Activated CD8-positive, alpha-beta memory T cell treated with anti-CD3 and anti-CD28 coated beads, Interleukin-2, amount 50 U/mL, for 1 hour (primary cell): ENCODE data around the gene TVP23C.

Experiments
- DNase-seq: peaks from one replicate; pipeline ENCODE4 v3.0.0-alpha.2; 2020; ENCODE audit errors: extremely low read depth

TVP23C gene

DNA sequence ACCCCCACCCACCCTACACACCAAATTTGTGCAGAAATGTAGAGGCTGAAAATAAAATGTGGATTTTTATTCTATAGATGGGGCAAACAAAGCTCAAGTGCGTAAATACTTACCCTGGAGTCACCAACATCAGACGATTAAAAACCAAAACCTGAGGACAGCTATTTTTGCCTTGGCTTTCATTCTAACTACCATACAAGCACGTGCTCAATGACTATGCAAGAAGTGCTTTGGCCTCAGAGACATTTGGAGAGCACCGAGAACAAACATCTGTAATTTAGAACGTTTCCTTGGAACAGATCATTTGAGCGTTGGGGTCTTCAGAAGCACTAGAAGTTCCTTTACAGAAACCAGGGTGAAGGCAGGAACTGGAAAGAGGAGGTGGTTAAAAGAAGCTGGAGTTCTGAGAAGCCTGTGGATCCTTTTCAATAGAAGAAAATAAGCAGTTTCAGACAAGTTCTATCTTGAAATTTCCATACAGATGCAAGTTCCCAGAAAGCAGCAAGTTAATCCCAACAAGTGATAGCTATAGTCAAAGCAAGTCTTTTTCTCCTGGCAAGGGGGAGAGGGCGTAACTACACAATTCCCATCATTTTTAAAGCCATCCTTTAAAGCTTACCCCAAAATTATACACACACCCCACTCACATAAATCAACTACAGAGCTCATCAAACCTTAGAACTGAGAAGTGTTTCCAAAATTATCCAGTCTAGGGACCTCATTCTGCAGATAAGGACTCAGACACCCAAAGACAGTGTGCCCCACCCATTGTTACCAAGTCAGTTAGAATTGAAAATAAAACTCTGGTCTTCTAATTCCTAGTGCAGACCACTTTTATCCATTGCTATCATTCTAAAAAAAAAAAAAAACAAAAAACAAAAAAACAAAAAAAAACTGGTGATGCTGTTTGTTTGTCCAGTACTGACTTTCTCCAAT lies 66.3 kb downstream of the TVP23C start:
- DNase-seq: no peak

DNA sequence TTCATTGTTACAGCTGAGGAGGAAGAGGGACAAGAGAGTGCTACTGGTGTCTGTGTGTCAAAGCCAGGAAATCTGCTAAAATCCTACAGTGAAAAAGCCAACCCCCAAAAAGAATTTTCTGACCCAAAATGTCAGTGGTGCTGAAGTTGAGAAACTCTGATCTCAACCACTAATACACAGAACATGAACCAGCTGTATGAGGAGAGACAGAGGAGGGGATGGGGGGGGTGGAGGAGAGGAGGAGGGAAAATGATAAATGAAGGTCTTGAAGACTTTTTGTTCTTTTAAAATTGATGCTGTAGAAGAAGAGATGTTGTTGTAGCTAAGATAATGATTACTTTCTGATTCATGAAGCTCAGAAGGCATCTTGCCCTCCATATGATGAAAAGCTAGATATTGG lies 68.5 kb downstream of the TVP23C start:
- no peak for DNase-seq

GRCh38 chr17:15493693-15494035 lies 69.6 kb downstream of the TVP23C start:
- no peak for DNase-seq

DNA sequence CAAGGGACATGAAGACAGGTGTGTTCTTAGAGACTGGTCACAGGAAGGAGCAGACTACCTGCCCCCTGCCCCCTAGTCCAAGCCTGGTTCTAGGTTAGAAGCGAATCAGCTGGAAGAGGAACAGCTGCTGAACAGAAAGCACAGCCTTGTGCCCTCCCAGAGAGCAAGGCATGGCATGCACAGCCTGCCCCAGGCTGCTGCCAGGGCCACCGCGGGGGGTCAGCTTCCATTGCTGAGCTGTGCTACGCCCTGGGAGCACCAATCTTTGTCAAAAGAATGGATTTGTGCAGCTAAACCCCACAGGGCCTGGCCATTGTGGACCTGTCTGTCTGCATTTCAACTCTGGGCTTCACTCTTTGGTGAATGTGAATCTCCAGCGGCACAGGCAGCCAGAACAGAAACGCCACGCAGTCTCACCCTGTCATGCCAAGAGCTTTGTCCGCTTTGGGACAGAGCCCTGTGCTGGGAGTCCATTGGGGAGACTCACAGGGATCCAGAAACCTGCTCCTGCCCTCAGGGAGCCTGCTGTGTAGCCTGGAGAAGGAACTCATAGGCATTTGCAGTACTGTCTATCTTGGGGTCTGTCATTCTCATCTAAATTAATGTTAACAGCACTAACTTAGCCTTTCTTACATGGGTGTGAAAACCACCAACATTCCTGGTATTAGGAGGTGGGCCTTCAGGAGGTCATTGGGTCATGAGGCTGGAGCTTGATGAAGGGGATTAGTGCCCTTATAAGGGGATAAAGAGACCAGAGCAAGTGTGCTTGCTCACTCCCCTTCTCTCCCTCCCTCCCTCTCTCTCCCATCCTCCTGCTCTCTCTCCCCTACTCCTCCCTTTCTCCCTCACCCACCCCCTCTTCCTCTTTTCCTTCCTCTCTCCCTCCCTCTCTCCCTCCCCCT lies 70.2 kb downstream of the TVP23C start:
- no peak for DNase-seq

DNA sequence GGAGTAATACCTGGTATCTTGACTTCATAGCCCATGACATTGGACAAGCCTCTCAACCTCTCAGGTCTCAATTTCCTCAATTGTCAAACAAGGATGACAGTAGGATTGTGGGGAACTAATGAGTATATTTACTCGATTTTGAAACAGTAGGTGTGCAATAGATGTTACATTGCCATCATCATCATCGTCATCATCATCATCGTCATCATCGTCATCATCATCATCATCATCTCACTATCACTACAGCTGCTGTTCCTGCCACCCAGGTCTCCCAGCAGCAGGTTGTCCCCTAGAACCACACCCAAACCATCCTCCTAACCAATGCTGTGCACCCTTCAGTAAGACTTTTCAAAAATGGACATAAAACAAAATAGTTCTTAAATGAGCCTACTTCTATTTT lies 71.1 kb downstream of the TVP23C start:
- DNase-seq: no peak

- DNase-seq: no peak
Observed at GRCh38 chr17:15490634-15491261, 72.5 kb downstream of the TVP23C start.

GRCh38 chr17:15488557-15488956 lies 74.7 kb downstream of the TVP23C start:
- no peak for DNase-seq

DNA sequence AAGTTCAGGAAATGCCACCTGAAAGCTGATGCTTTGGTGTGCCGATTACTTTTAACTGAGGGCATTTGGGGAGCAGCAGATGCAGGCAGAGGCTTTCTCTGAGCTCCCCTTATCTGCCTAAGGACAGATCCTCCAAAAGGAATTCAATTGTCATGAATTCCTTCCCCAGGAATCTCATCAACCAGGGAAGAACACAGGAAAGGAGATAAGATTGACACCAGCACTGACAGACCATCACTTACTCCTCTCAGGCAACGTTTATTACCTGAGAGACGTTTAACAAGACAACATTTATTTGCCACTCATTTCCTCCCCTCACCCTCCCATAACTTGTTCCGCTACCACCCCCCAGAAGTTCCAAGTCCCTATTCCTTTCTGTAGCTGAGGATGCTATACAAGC lies 78.2 kb downstream of the TVP23C start:
- no peak for DNase-seq

- no peak for DNase-seq
Observed at GRCh38 chr17:15483431-15483830, 79.9 kb downstream of the TVP23C start.

DNA sequence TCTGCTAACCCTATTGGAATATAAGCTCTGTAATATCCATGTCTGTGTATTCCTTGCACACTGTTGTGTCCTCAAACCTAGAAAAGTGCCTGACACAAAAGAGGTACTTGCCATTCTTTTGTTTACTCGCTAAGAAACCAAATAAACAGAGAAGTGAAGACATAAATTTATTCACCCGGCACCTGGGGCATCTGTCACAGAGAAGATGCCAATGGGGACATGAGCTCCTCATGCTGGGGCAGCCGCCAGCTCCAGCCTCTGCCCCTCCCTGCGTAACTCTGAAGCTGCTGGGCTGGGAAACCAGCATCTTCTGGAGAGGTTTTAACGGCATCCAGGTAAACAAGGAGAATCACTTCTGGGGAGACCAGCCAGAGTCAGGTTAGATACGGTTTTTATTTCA lies 80.8 kb downstream of the TVP23C start:
- DNase-seq: no peak

- no peak for DNase-seq
Observed at GRCh38 chr17:15481481-15481880, 81.8 kb downstream of the TVP23C start.

- no peak for DNase-seq
Observed at GRCh38 chr17:15480204-15480603, 83.1 kb downstream of the TVP23C start.

DNA sequence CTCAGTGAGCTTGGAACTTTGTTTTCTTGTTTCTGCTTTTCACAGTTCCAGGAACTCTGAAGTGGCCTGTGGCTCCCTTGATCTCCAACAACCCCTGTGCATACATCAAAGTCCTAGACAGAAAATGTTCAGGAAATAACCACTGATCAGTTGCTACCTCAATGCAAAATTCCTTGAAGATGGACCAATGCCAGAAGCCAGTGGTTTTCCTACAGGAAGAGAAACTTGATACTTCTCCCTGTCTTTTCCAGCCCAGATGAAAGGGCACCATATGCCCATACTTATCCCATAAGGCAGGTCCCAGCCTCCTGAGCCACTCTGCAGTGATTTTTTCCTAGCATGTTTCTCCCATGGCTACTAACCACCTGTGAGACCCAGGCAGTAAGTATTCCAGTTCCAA lies 83.6 kb downstream of the TVP23C start:
- DNase-seq: no peak

GRCh38 chr17:15478845-15479244 lies 84.4 kb downstream of the TVP23C start:
- no peak for DNase-seq

GRCh38 chr17:15475631-15476354 lies 87.5 kb downstream of the TVP23C start:
- no peak for DNase-seq

- no peak for DNase-seq
Observed at GRCh38 chr17:15472891-15473290, 90.4 kb downstream of the TVP23C start.

- no peak for DNase-seq
Observed at GRCh38 chr17:15470536-15470935, 92.7 kb downstream of the TVP23C start.

GRCh38 chr17:15469260-15469659 lies 94.0 kb downstream of the TVP23C start:
- DNase-seq: no peak

DNA sequence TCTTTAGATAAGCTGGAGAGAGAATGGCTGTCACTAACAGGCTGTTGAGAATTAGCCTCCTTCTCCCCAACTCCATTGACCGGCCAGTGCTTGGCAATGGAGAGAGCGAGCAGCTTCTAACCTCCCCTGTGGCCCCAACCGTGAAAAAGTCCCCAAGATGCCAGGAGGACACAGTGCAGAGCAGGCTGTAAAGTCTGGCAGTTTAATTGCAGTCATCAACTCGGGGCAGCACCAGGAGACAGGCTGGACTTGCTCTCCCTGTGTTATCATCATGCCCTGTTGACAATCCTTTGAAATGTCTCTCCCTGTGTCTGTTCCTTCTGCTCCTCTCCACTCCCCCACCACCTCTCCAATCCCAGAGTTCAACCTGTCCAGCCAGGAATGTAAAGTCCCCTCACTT lies 95.2 kb downstream of the TVP23C start:
- no peak for DNase-seq

DNA sequence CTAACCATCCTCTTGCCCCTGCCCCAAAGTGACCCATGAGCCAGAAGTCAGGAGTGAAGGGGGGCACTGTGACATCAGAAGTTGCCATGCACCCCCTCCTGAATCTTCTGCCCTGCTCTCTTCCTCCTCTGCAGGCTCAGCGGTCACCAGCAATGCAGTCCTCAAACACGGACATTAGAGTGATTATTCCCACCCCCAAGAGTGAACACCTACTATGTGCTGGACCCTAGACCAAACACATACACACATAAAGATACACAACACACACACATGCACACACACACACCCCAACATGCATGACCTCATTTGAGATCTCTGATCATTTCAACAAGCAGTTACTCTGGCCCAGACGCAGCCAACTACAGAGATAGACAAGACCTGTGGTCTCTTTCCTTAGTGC lies 95.7 kb downstream of the TVP23C start, which contains the start of gene CDRT4:
Gene CDRT4, minus strand, starts transcription at position 30 of the 400 bp plus-strand sequence. CDS start 27,383 bp downstream, outside the sequence.
- no peak for DNase-seq

DNA sequence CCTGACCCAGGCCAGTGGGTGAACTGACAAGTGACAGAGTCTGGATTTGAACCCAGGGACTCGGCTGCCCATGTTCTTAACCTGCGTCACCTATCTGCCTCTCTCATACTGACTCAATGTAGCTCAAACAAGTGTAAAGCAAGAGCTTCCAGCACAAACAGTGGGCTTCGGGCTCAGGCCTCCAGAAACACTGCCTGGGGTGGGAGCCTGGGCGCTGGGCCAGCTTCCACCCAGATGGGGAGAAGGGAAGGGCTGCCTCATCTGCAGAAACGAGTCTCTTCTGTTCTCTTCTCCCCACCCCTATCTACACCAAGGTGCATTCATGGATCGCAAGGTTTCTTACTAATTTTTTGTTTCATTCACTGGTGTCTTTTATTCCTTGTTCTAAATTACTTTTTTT lies 97.2 kb downstream of the TVP23C start:
- no peak for DNase-seq
